SK-N-SH (cell line): ENCODE data around the gene DUOX2. TPM values are rescaled to one million over a fixed set of nuclear protein-coding genes. Genes with fewer than 3 reads are reported as not detected.

Experiments
- CTCF ChIA-PET: fragments of 300-600, 350-600 bp; formaldehyde crosslinking; extraction: SDS; loops from one replicate; lab custom pipeline; 2021; lab: Yijun Ruan, JAX
- POLR2A ChIA-PET: fragments of 350-600 bp; sonication (Branson Sonifier 250); formaldehyde crosslinking; extraction: SDS; loops from one replicate; lab custom pipeline; 2020; ENCODE audit warnings: antibody characterized with exemption, inconsistent platforms; lab: Yijun Ruan, JAX
- DNase-seq: peaks from one replicate; pipeline ENCODE4 v3.0.0; 2012
- H2AFZ ChIP-seq: fragments of 200-600 bp; sonication (generic); 2 replicates; pipeline ENCODE4 v1.8.1; 2016; ENCODE audit warnings: antibody characterized with exemption, mild to moderate bottlenecking, low read depth
- H3F3A ChIP-seq: fragments of 200-600 bp; sonication (generic); replicated peaks from 2 replicates; pipeline ENCODE3; 2016; ENCODE audit warnings: antibody characterized with exemption, mild to moderate bottlenecking; ENCODE audit not compliant: insufficient read depth
- H3K27ac ChIP-seq, 2 experiments: fragments of 200-500 bp in 1 of 2; fragments of 200-600 bp in 1 of 2; sonication (Bioruptor generic) in 1 of 2; sonication (generic), shearing (Covaris generic) in 1 of 2; 2 replicates each; pipeline versions ENCODE4 v1.5.1 to v1.6.1; 2014 to 2016; ENCODE audit warnings: low read depth in 2 of 2, inconsistent platforms in 1 of 2, low read length in 1 of 2, mild to moderate bottlenecking in 1 of 2, mixed read lengths in 1 of 2
- H3K27me3 ChIP-seq: fragments of 200-600 bp; sonication (generic), shearing (Covaris generic); 2 replicates; pipeline ENCODE4 v1.6.1; 2016; ENCODE audit warnings: mixed run types; ENCODE audit not compliant: insufficient read depth
- H3K36me3 ChIP-seq, 2 experiments: fragments of 200-500 bp in 1 of 2; fragments of 200-600 bp in 1 of 2; sonication (Bioruptor generic) in 1 of 2; sonication (generic) in 1 of 2; replicated peaks in 1 of 2; 2 replicates each; pipeline versions ENCODE3 to v1.5.1; 2014 to 2016; ENCODE audit warnings: low read length in 1 of 2, mild to moderate bottlenecking in 1 of 2; ENCODE audit not compliant: insufficient read depth in 2 of 2, control insufficient read depth in 1 of 2
- H3K4me1 ChIP-seq, 2 experiments: fragments of 200-500 bp in 1 of 2; fragments of 200-600 bp in 1 of 2; sonication (Bioruptor generic) in 1 of 2; sonication (generic), shearing (Covaris generic) in 1 of 2; 2 replicates each; pipeline versions ENCODE4 v1.5.1 to v1.6.1; 2014 to 2016; ENCODE audit warnings: low read depth in 1 of 2, low read length in 1 of 2, mixed run types in 1 of 2; ENCODE audit not compliant: insufficient read depth in 2 of 2, control insufficient read depth in 1 of 2
- H3K4me2 ChIP-seq: fragments of 200-600 bp; sonication (generic), shearing (Covaris generic); 2 replicates; pipeline ENCODE4 v1.6.1; 2017; ENCODE audit warnings: mixed run types
- H3K4me3 ChIP-seq, 2 experiments: fragments of 200-500 bp in 1 of 2; fragments of 200-600 bp in 1 of 2; sonication (Bioruptor generic) in 1 of 2; sonication (generic), shearing (Covaris generic) in 1 of 2; 2 replicates each; pipeline versions ENCODE4 v1.5.1 to v1.8.1; 2014 to 2016; ENCODE audit warnings: low read depth in 2 of 2, inconsistent platforms in 1 of 2, low read length in 1 of 2, mild to moderate bottlenecking in 1 of 2, mixed read lengths in 1 of 2, moderate library complexity in 1 of 2
- H3K79me2 ChIP-seq: fragments of 200-600 bp; sonication (generic); 2 replicates; pipeline ENCODE4 v1.8.1; 2017; ENCODE audit warnings: mild to moderate bottlenecking; ENCODE audit not compliant: insufficient read depth
- H3K9ac ChIP-seq: fragments of 200-600 bp; sonication (generic); 2 replicates; pipeline ENCODE4 v1.6.1; 2017; ENCODE audit warnings: mixed run types
- H3K9me2 ChIP-seq: fragments of 200-600 bp; sonication (generic); 2 replicates; pipeline ENCODE4 v1.6.1; 2017; ENCODE audit warnings: mixed run types
- H3K9me3 ChIP-seq: fragments of 200-600 bp; sonication (generic); 2 replicates; pipeline ENCODE4 v1.6.1; 2017; ENCODE audit warnings: mixed run types, mild to moderate bottlenecking, moderate library complexity
- H4K20me1 ChIP-seq: fragments of 200-600 bp; sonication (generic); 2 replicates; pipeline ENCODE4 v1.6.1; 2017; ENCODE audit warnings: mild to moderate bottlenecking, mixed run types; ENCODE audit not compliant: insufficient read depth
- FOXJ3 ChIP-seq: sonication (generic); formaldehyde crosslinking; IDR thresholded peaks from 2 replicates; pipeline ENCODE4 v1.5.1; 2020; ENCODE audit warnings: mild to moderate bottlenecking, missing genetic modification reagents
- GABPA ChIP-seq: IDR thresholded peaks from 2 replicates; pipeline ENCODE4 v1.4.0; 2012; ENCODE audit warnings: low read depth, mild to moderate bottlenecking
- GATA2 ChIP-seq: sonication (generic); formaldehyde crosslinking; IDR thresholded peaks from 2 replicates; pipeline ENCODE4 v1.5.0; 2020; ENCODE audit warnings: mild to moderate bottlenecking, missing genetic modification reagents
- JUND ChIP-seq: IDR thresholded peaks from 2 replicates; pipeline ENCODE4 v1.4.0; 2012
- MEF2A ChIP-seq: IDR thresholded peaks from 2 replicates; pipeline ENCODE4 v1.4.0; 2012; ENCODE audit warnings: low read depth, borderline replicate concordance
- MXI1 ChIP-seq: IDR thresholded peaks from 2 replicates; pipeline ENCODE4 v1.6.1; 2012; ENCODE audit warnings: mild to moderate bottlenecking, low read depth, low read length, improper control_type of control experiment
- NRF1 ChIP-seq: IDR thresholded peaks from 2 replicates; pipeline ENCODE4 v1.6.1; 2012; ENCODE audit warnings: low read depth, mild to moderate bottlenecking, low read length
- RAD21 ChIP-seq: IDR thresholded peaks from 2 replicates; pipeline ENCODE4 v1.6.1; 2012; ENCODE audit warnings: mild to moderate bottlenecking, low read length
- RCOR1 ChIP-seq: fragments of 150-350 bp; IDR thresholded peaks from 2 replicates; pipeline ENCODE4 v1.6.1; 2017; ENCODE audit warnings: antibody characterized with exemption, low read length
- RFX5 ChIP-seq: IDR thresholded peaks from 2 replicates; pipeline ENCODE4 v1.6.1; 2012; ENCODE audit warnings: mild to moderate bottlenecking, improper control_type of control experiment, low read length
- RXRA ChIP-seq: IDR thresholded peaks from 2 replicates; pipeline ENCODE4 v1.4.0; 2012; ENCODE audit warnings: low read depth, mild to moderate bottlenecking, borderline replicate concordance
- SIN3A ChIP-seq: IDR thresholded peaks from 2 replicates; pipeline ENCODE4 v1.6.1; 2012; ENCODE audit warnings: low read depth, mild to moderate bottlenecking, low read length, moderate library complexity, borderline replicate concordance
- TAF1 ChIP-seq: IDR thresholded peaks from 2 replicates; pipeline ENCODE4 v1.6.1; 2012; ENCODE audit warnings: low read depth, mild to moderate bottlenecking, low read length, moderate library complexity, borderline replicate concordance
- TEAD4 ChIP-seq: IDR thresholded peaks from 2 replicates; pipeline ENCODE4 v1.4.0; 2012; ENCODE audit warnings: mild to moderate bottlenecking, borderline replicate concordance; ENCODE audit not compliant: insufficient read depth
- ZBTB33 ChIP-seq: IDR thresholded peaks from 2 replicates; pipeline ENCODE4 v1.4.0; 2012; ENCODE audit warnings: low read depth, borderline replicate concordance
- WGBS: methylation state at CpG from one replicate; pipeline ENCODE4 v1.1.6; 2017; ENCODE audit warnings: low lambda C conversion rate; 5-methylcytosine and 5-hydroxymethylcytosine counted together
- polyA plus RNA-seq, 3 experiments: library from polyadenylated mRNA; depleted of rRNA; stranded (reverse); fragments of >200 nt; gene quantifications; 2 replicates each; pipeline ENCODE4 v1.2.3, GENCODE V29; 2012
- TF ChIP-seq, protein P1 (sequence below): IDR thresholded peaks from 2 replicates; pipeline ENCODE4 v1.4.0; 2012; ENCODE audit warnings: low read depth, borderline replicate concordance
- TF ChIP-seq, protein P2 (sequence below): fragments of 150-350 bp; IDR thresholded peaks from 2 replicates; pipeline ENCODE4 v1.6.1; 2017; ENCODE audit warnings: antibody characterized with exemption, low read length, low read depth, borderline replicate concordance
- TF ChIP-seq, protein P3 (sequence below): fragments of 200-600 bp; sonication (generic); IDR thresholded peaks from 2 replicates; pipeline ENCODE4 v1.6.1; 2017; ENCODE audit warnings: antibody characterized with exemption, mild to moderate bottlenecking, moderate library complexity

The DUOX2 gene
- polyA plus RNA-seq, 1 of the 3 experiments (the other 2 are of a cell fraction), result not detected

DNA sequence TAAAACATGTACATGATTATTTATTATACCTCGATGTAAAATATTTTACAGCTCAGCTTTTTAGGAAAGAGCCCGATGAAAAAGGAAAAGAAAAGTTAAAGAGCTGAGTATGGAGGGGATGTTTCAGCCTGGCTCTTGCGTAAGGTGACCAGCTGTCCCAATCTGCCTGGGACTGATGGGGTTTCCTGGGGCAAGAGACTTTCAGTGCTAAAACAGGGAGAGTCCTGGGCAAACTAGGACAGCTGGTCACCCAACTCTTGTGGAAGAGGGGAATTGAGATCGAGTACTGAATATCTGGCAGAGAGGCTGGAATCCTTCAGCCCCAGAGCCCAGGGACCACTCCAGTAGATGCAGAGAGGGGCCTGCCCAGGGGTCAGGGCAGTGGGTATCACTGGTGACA lies 21.0 kb downstream of the DUOX2 start:
- Histone ChIP-seq H3K27ac (no peak overlapping the region), H3K9ac (no peak overlapping the region), H3K36me3 (no peaks in the 10 kb centered on the region), H3K9me2 (no peaks in the 10 kb centered on the region), H3K79me2 (no peaks in the 10 kb centered on the region), H3K9me3 (no peaks in the 10 kb centered on the region), H3K4me3 (no peak overlapping the region), H3F3A (no peaks in the 10 kb centered on the region), H3K4me2 (no peak overlapping the region), H2AFZ (no peak overlapping the region), H4K20me1 (no peaks in the 10 kb centered on the region), H3K4me1 (no peaks in the 10 kb centered on the region), H3K27me3 (0 out of 2 replicates have a peak, but pooled peaks cover 13% of the 10 kb centered on the region)
- no peak for TF ChIP-seq ZBTB33
- TF ChIP-seq RAD21, result no peak
- TF ChIP-seq NRF1, result no peak
- TF ChIP-seq SIN3A, result no peak
- TF ChIP-seq GATA2 (CRISPR knock-in tag), result no peak
- TF ChIP-seq, protein P1, sequence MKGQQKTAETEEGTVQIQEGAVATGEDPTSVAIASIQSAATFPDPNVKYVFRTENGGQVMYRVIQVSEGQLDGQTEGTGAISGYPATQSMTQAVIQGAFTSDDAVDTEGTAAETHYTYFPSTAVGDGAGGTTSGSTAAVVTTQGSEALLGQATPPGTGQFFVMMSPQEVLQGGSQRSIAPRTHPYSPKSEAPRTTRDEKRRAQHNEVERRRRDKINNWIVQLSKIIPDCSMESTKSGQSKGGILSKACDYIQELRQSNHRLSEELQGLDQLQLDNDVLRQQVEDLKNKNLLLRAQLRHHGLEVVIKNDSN, result no peak
- TF ChIP-seq FOXJ3 (CRISPR knock-in tag), result no peak
- no peak for TF ChIP-seq RFX5
- no peak for TF ChIP-seq TAF1
- TF ChIP-seq TEAD4, result no peak
- TF ChIP-seq, protein P2, sequence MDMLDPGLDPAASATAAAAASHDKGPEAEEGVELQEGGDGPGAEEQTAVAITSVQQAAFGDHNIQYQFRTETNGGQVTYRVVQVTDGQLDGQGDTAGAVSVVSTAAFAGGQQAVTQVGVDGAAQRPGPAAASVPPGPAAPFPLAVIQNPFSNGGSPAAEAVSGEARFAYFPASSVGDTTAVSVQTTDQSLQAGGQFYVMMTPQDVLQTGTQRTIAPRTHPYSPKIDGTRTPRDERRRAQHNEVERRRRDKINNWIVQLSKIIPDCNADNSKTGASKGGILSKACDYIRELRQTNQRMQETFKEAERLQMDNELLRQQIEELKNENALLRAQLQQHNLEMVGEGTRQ, result no peak
- TF ChIP-seq MXI1, result no peak
- TF ChIP-seq RXRA, result no peak
- TF ChIP-seq JUND, result no peak
- TF ChIP-seq MEF2A, result no peak
- no peak for TF ChIP-seq GABPA
- no peak for TF ChIP-seq RCOR1
- TF ChIP-seq, protein P3, sequence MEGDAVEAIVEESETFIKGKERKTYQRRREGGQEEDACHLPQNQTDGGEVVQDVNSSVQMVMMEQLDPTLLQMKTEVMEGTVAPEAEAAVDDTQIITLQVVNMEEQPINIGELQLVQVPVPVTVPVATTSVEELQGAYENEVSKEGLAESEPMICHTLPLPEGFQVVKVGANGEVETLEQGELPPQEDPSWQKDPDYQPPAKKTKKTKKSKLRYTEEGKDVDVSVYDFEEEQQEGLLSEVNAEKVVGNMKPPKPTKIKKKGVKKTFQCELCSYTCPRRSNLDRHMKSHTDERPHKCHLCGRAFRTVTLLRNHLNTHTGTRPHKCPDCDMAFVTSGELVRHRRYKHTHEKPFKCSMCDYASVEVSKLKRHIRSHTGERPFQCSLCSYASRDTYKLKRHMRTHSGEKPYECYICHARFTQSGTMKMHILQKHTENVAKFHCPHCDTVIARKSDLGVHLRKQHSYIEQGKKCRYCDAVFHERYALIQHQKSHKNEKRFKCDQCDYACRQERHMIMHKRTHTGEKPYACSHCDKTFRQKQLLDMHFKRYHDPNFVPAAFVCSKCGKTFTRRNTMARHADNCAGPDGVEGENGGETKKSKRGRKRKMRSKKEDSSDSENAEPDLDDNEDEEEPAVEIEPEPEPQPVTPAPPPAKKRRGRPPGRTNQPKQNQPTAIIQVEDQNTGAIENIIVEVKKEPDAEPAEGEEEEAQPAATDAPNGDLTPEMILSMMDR, result no peak
- POLR2A ChIA-PET, result no interaction called here
- 58% methylated on average over 4 of the region's 4 CpGs for WGBS
- DNase-seq, result no peak
- CTCF ChIA-PET, result interaction anchor here (1.9 kb wide), 1 partner anchor 25 kb away, joined by 8 read pairs; no protein-coding TSS in a partner anchor
